HepG2 (cell line): Measurements from ENCODE around the gene NUDCD2. TPM values are rescaled to one million over a fixed set of nuclear protein-coding genes. Genes with fewer than 3 reads are reported as not detected.
A peak's percentile ranks its signal among the peaks of the same experiment; 100 is the strongest.

ENCODE experiments used
- ATAC-seq: fragments of 200-7000 bp; cut with Tn5 transposase; 3 replicates; pipeline ENCODE4 v1.9.1; 2020; ENCODE audit warnings: mild to moderate bottlenecking, moderate library complexity
- BruUV-seq: library from RNA; stranded (reverse); fragments of 400-500 nt; replicated peaks from 2 replicates; lab custom pipeline; 2021; lab: Mats Ljungman, UMichigan
- CTCF ChIA-PET: fragments of 300-600 bp; formaldehyde crosslinking; extraction: SDS; loops from one replicate; lab custom pipeline; 2021; ENCODE audit warnings: low total read pairs, inconsistent platforms, low intra/inter-chr PET ratio; lab: Yijun Ruan, JAX
- POLR2A ChIA-PET: fragments of 350-600 bp; sonication (Branson Sonifier 250); formaldehyde crosslinking; loops from one replicate; lab custom pipeline; 2020; ENCODE audit warnings: antibody characterized with exemption, inconsistent platforms; lab: Yijun Ruan, JAX
- DNase-seq: peaks from one replicate; pipeline ENCODE4 v3.0.0-alpha.2; 2015; ENCODE audit warnings: low spot score
- FAIRE-seq: peaks from 3 replicates; lab custom pipeline; 2011; peaks lifted over from hg19 to GRCh38; lab: Jason Lieb, UNC
- H2AFZ ChIP-seq: one replicate; pipeline ENCODE4 v1.6.1; 2011; ENCODE audit warnings: low read length, inconsistent platforms
- H3K27ac ChIP-seq: fragments of 300-600 bp; 3 replicates; pipeline ENCODE4 v1.8.0; 2011; ENCODE audit warnings: mixed run types, mild to moderate bottlenecking, mixed read lengths, low read length, inconsistent platforms; ENCODE audit not compliant: insufficient read depth; ENCODE audit errors: extremely low read length
- H3K27me3 ChIP-seq, 2 experiments: fragments of 200-600 bp in 1 of 2; 2 replicates in 1 of 2; 3 replicates in 1 of 2; pipeline versions ENCODE4 v1.6.0 to v1.8.0; 2011; ENCODE audit warnings: low read length in 2 of 2, mild to moderate bottlenecking in 2 of 2, moderate library complexity in 2 of 2, inconsistent platforms in 1 of 2; ENCODE audit not compliant: insufficient read depth in 2 of 2, control insufficient read depth in 1 of 2
- H3K36me3 ChIP-seq, 2 experiments: fragments of 200-600 bp in 1 of 2; replicated peaks in 1 of 2; 2 replicates in 1 of 2; 3 replicates in 1 of 2; pipeline versions ENCODE4 v1.5.1 to v1.8.0; 2011; ENCODE audit warnings: low read length in 2 of 2, inconsistent platforms in 1 of 2; ENCODE audit not compliant: insufficient read depth in 2 of 2, control insufficient read depth in 1 of 2
- H3K4me1 ChIP-seq: 2 replicates; pipeline ENCODE4 v1.5.1; 2012; ENCODE audit warnings: low read length, inconsistent platforms; ENCODE audit not compliant: insufficient read depth
- H3K4me2 ChIP-seq: 2 replicates; pipeline ENCODE4 v1.6.0; 2011; ENCODE audit warnings: low read depth, low read length, inconsistent platforms
- H3K4me3 ChIP-seq, 3 experiments: fragments of 200-600 bp in 1 of 3; sonication (generic), shearing (Covaris generic) in 1 of 3; replicated peaks in 1 of 3; 2 replicates each; pipeline ENCODE4 v1.5.1; 2011 to 2016; ENCODE audit warnings: low read length in 3 of 3, inconsistent platforms in 2 of 3, low read depth in 2 of 3, mild to moderate bottlenecking in 2 of 3, control low read depth in 1 of 3, mixed read lengths in 1 of 3; ENCODE audit not compliant: insufficient read depth in 1 of 3
- H3K79me2 ChIP-seq: one replicate; pipeline ENCODE4 v1.6.1; 2011; ENCODE audit warnings: low read length, inconsistent platforms; ENCODE audit not compliant: insufficient read depth
- H3K9ac ChIP-seq: 2 replicates; pipeline ENCODE4 v1.6.0; 2011; ENCODE audit warnings: mild to moderate bottlenecking, low read depth, low read length, inconsistent platforms; ENCODE audit not compliant: insufficient read depth
- H3K9me3 ChIP-seq: 2 replicates; pipeline ENCODE4 v1.5.1; 2012; ENCODE audit warnings: mild to moderate bottlenecking, low read length
- H4K20me1 ChIP-seq: 2 replicates; pipeline ENCODE4 v1.6.0; 2011; ENCODE audit warnings: inconsistent platforms, mild to moderate bottlenecking, low read length, moderate library complexity; ENCODE audit not compliant: insufficient read depth
- ARNTL ChIP-seq: sonication (generic); formaldehyde crosslinking; IDR thresholded peaks from 2 replicates; pipeline ENCODE4 v1.4.0; 2020; ENCODE audit warnings: mild to moderate bottlenecking, missing genetic modification reagents
- CENPT ChIP-seq: sonication (generic); formaldehyde crosslinking; IDR thresholded peaks from 2 replicates; pipeline ENCODE4 v1.8.0; 2022; ENCODE audit warnings: low read depth, mild to moderate bottlenecking, moderate library complexity, missing genetic modification reagents
- HHEX ChIP-seq: IDR thresholded peaks from 2 replicates; pipeline ENCODE4 v1.6.1; 2016; ENCODE audit warnings: control low read depth
- IRF2 ChIP-seq: IDR thresholded peaks from 2 replicates; pipeline ENCODE4 v1.6.1; 2018; ENCODE audit warnings: missing genetic modification reagents, missing compliant biosample characterization
- KLF9 ChIP-seq: IDR thresholded peaks from 2 replicates; pipeline ENCODE4 v1.6.1; 2016; ENCODE audit warnings: low read depth
- MAFK ChIP-seq, 2 experiments: IDR thresholded peaks in 1 of 2; conservative IDR thresholded peaks in 1 of 2; 2 replicates each; pipeline ENCODE4 v1.6.1; 2011; ENCODE audit warnings: improper control_type of control experiment in 2 of 2, low read length in 2 of 2
- NR2F6 ChIP-seq, 2 experiments: IDR thresholded peaks; 2 replicates each; pipeline ENCODE4 v1.6.1; 2016; ENCODE audit warnings: antibody characterized with exemption in 1 of 2, mild to moderate bottlenecking in 1 of 2
- PHF5A ChIP-seq: IDR thresholded peaks from one replicate; pipeline ENCODE4 v1.6.1; 2018; ENCODE audit warnings: low read depth, missing genetic modification reagents; ENCODE audit not compliant: unreplicated experiment
- RBAK ChIP-seq: sonication (generic); formaldehyde crosslinking; IDR thresholded peaks from 2 replicates; pipeline ENCODE4 v1.5.1; 2020; ENCODE audit warnings: mild to moderate bottlenecking, missing genetic modification reagents
- SRY ChIP-seq: sonication (generic); formaldehyde crosslinking; IDR thresholded peaks from 2 replicates; pipeline ENCODE4 v1.8.0; 2022; ENCODE audit warnings: mild to moderate bottlenecking, missing genetic modification reagents
- YEATS4 ChIP-seq: sonication (generic); formaldehyde crosslinking; IDR thresholded peaks from 2 replicates; pipeline ENCODE4 v1.4.0; 2020; ENCODE audit warnings: missing genetic modification reagents, borderline replicate concordance
- ZFY ChIP-seq: sonication (generic); formaldehyde crosslinking; IDR thresholded peaks from 2 replicates; pipeline ENCODE4 v1.4.0; 2020; ENCODE audit warnings: missing genetic modification reagents
- ZNF556 ChIP-seq: sonication (generic); formaldehyde crosslinking; IDR thresholded peaks from 2 replicates; pipeline ENCODE4 v1.4.0; 2020; ENCODE audit warnings: mild to moderate bottlenecking, missing genetic modification reagents, borderline replicate concordance
- ZNF558 ChIP-seq: sonication (generic); formaldehyde crosslinking; IDR thresholded peaks from 2 replicates; pipeline ENCODE4 v1.9.0; 2022; ENCODE audit warnings: mild to moderate bottlenecking, missing genetic modification reagents, borderline replicate concordance
- ZNF670 ChIP-seq: sonication (generic); formaldehyde crosslinking; IDR thresholded peaks from 2 replicates; pipeline ENCODE4 v1.8.0; 2022; ENCODE audit warnings: mild to moderate bottlenecking, missing genetic modification reagents, borderline replicate concordance
- ZNF775 ChIP-seq: sonication (generic); formaldehyde crosslinking; IDR thresholded peaks from 2 replicates; pipeline ENCODE4 v1.4.0; 2020; ENCODE audit warnings: missing genetic modification reagents, mild to moderate bottlenecking, moderate library complexity, borderline replicate concordance
- ZNF776 ChIP-seq: sonication (generic); formaldehyde crosslinking; IDR thresholded peaks from 2 replicates; pipeline ENCODE4 v1.4.0; 2020; ENCODE audit warnings: mild to moderate bottlenecking, missing genetic modification reagents
- WGBS: methylation state at CpG from one replicate; pipeline ENCODE4 v1.1.6; 2017; ENCODE audit warnings: low lambda C conversion rate; 5-methylcytosine and 5-hydroxymethylcytosine counted together
- in situ Hi-C: cut with HindIII; loops from 2 replicates; pipeline ENCODE4 v1.10.0; 2017; ENCODE audit warnings: low pct_unique_long_range_greater_than_20kb; ENCODE audit not compliant: extremely low pct_ligation_motif_present
- intact Hi-C: fragments of 100-400 bp; cut with micrococcal nuclease; formaldehyde crosslinking; loops from one replicate; pipeline ENCODE4 v1.10.0; 2022; ENCODE audit not compliant: unreplicated experiment
- polyA plus RNA-seq, 8 experiments: library from polyadenylated mRNA; depleted of rRNA in 3 of 8; stranded (reverse) in 7 of 8; unstranded in 1 of 8; fragments of >200 nt; fragmentation: Illumina TruSeq in 4 of 8; extraction: Trizol in 4 of 8; gene quantifications; 2 replicates each; pipeline versions ENCODE4 v1.2.1 to v1.2.3, GENCODE V29; 2011 to 2016; ENCODE audit warnings: low read depth in 4 of 8, missing spikeins in 1 of 8, mixed read lengths in 1 of 8; ENCODE audit not compliant: insufficient read depth in 1 of 8
- total RNA-seq, 5 experiments: library from RNA; depleted of rRNA; stranded (reverse); fragments of >200 nt; fragmentation: Illumina TruSeq; extraction: Trizol; gene quantifications; 2 replicates each; pipeline ENCODE4 v1.2.3, GENCODE V29; 2016; ENCODE audit warnings: low read depth in 1 of 5
- TF ChIP-seq, protein P1 (sequence below): sonication (generic); formaldehyde crosslinking; IDR thresholded peaks from 2 replicates; pipeline ENCODE4 v1.4.0; 2020; ENCODE audit warnings: low read depth, missing genetic modification reagents
- TF ChIP-seq, protein P2 (sequence below): sonication (generic); formaldehyde crosslinking; IDR thresholded peaks from 2 replicates; pipeline ENCODE4 v1.4.0; 2020; ENCODE audit warnings: low read depth, mild to moderate bottlenecking, missing genetic modification reagents

Gene NUDCD2
- total and polyA plus RNA-seq, 2 of the 13 experiments (the other 11 are each of a cell fraction or from before 2014, with no cell fraction given): 14.8 to 39.2 TPM

DNA sequence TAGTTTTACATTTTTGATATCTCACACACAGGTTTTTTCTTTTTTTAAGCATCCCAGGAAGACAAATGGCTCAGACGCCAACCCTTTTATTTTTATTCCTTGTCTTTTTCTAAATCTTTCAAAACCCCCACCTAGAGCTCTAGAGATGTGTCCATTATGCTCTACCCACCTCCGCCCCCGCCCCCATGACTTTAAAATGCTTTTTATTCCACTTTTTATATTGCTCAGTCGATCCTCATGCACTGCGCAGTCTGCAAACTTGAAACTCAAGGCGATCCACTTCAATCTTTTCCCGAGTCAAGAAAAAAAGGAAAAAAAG, 45.1 kb upstream of the NUDCD2 start (continued):
- TF ChIP-seq, protein P1, sequence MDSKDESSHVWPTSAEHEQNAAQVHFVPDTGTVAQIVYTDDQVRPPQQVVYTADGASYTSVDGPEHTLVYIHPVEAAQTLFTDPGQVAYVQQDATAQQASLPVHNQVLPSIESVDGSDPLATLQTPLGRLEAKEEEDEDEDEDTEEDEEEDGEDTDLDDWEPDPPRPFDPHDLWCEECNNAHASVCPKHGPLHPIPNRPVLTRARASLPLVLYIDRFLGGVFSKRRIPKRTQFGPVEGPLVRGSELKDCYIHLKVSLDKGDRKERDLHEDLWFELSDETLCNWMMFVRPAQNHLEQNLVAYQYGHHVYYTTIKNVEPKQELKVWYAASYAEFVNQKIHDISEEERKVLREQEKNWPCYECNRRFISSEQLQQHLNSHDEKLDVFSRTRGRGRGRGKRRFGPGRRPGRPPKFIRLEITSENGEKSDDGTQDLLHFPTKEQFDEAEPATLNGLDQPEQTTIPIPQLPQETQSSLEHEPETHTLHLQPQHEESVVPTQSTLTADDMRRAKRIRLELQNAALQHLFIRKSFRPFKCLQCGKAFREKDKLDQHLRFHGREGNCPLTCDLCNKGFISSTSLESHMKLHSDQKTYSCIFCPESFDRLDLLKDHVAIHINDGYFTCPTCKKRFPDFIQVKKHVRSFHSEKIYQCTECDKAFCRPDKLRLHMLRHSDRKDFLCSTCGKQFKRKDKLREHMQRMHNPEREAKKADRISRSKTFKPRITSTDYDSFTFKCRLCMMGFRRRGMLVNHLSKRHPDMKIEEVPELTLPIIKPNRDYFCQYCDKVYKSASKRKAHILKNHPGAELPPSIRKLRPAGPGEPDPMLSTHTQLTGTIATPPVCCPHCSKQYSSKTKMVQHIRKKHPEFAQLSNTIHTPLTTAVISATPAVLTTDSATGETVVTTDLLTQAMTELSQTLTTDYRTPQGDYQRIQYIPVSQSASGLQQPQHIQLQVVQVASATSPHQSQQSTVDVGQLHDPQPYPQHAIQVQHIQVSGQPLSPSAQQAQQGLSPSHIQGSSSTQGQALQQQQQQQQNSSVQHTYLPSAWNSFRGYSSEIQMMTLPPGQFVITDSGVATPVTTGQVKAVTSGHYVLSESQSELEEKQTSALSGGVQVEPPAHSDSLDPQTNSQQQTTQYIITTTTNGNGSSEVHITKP (CRISPR knock-in tag): no peak
- TF ChIP-seq ZNF670: no peak
- TF ChIP-seq ZNF776 (CRISPR knock-in tag): no peak
- TF ChIP-seq KLF9: no peak
- no peak for TF ChIP-seq ZNF775 (CRISPR knock-in tag)
- TF ChIP-seq NR2F6 (IDR thresholded peaks at IDR 0.05): 0 out of 2 replicates have a peak, but pooled peaks have one; percentile 16
- TF ChIP-seq NR2F6 (CRISPR knock-in tag; IDR thresholded peaks at IDR 0.05): no peak
- TF ChIP-seq ARNTL (CRISPR knock-in tag): no peak
- no peak for TF ChIP-seq PHF5A (CRISPR knock-in tag)
- TF ChIP-seq, all 625 proteins: peak for 2

DNA sequence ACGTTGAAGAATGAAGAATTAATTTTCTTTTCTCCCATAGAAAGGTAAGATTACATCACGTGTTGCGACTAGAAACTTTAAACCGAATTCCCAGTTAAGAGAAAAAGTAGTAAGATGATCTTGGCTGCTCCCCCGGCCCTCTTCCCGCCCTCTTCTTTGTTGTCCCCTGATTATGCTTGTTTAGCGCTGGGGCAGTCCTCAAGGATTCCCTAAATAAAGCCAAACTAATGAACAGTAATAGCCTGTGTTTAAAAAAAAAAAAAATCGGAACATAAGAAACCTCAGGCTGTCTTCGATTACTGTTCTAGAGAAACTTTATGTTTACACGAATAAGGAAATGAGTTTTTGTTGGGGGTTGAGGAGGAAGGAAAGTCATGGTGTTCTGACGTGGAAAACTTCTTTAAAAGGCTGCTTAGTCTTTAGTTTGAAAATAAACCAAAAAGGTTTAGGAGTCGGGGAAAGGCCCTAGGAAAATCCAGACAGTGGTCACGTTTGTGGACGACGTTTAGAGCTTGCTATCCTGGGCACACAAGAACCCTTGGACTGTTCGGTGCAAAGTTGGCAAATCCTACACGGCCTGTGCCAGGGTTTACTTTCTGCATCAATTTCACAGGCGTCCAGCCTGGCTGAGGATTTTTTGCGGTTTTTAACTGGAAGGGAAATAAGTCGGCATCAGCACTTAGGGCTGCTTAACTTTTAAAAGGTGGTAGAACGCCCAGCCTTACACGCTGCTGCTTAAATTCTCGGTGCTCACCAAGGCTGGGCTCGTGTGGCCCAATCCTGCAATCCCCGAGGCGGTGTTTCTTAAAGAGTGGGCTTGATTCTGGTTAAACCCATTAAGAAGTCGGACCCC, 44.4 kb upstream of the NUDCD2 start:
- ATAC-seq: peak; percentile 8; the same call in 2 of the 3 replicates
- 2% methylated on average over 24 of the region's 27 CpGs for WGBS
- Histone ChIP-seq H3K9me3 (no peaks in the 10 kb centered on the region), H3K4me3 (peak overlapping the region; percentile 64 to 99 (median 74)), H3K36me3 (no peaks in the 10 kb centered on the region), H3K4me2 (peak overlapping the region; percentile 83), H3K9ac (peak overlapping the region; percentile 85), H2AFZ (peak overlapping the region; percentile 87), H3K79me2 (peaks cover 35% of the 10 kb centered on the region), H3K4me1 (peaks cover 28% of the 10 kb centered on the region), H4K20me1 (no peaks in the 10 kb centered on the region), H3K27ac (peak overlapping the region; percentile 92), H3K27me3 (no peaks in the 10 kb centered on the region; a peak in 1 of 5 replicates)
- no TSS peak for BruUV-seq
- ChIA-PET POLR2A (interaction anchor here (0.6 to 1.5 kb wide), 3 partner anchors 15 to 44 kb away, joined by 4 to 37 read pairs (median 4); partner anchors contain the start of genes HMMR and NUDCD2), CTCF (no interaction called here)
- no peak for FAIRE-seq
- in situ Hi-C loops (no loop called here), intact Hi-C loops (loop anchor here (1.0 kb wide), 1 partner anchor 67 kb away; the partner anchor contains the start of gene CCNG1)
- peak; percentile 27 for DNase-seq
- TF ChIP-seq, protein P2, sequence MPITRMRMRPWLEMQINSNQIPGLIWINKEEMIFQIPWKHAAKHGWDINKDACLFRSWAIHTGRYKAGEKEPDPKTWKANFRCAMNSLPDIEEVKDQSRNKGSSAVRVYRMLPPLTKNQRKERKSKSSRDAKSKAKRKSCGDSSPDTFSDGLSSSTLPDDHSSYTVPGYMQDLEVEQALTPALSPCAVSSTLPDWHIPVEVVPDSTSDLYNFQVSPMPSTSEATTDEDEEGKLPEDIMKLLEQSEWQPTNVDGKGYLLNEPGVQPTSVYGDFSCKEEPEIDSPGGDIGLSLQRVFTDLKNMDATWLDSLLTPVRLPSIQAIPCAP (CRISPR knock-in tag): no peak
- TF ChIP-seq IRF2 (CRISPR knock-in tag): 0 out of 2 replicates have a peak, but pooled peaks have one; percentile 16
- TF ChIP-seq YEATS4 (CRISPR knock-in tag): peak; percentile 17; the same call in 1 of the 2 replicates
- TF ChIP-seq HHEX (CRISPR knock-in tag): no peak
- TF ChIP-seq ZNF558 (CRISPR knock-in tag): no peak
- peak; percentile 28; the same call in 1 of the 2 replicates for TF ChIP-seq ZFY (CRISPR knock-in tag)
- TF ChIP-seq MAFK (conservative IDR thresholded peaks at IDR 0.05 in 1 of 2, IDR thresholded peaks at IDR 0.05 in 1 of 2; ENCODE audit: low read length in 2 of 2): peak; percentile 35 to 47; a peak in 2 of 4 replicates
- TF ChIP-seq SRY: no peak
- TF ChIP-seq CENPT (CRISPR knock-in tag): no peak
- TF ChIP-seq RBAK (CRISPR knock-in tag): no peak
- no peak for TF ChIP-seq ZNF556 (CRISPR knock-in tag)
